H9 (cell line): Measurements from ENCODE around the gene LRG1. TPM values are rescaled to one million over a fixed set of nuclear protein-coding genes. Genes with fewer than 3 reads are reported as not detected.

Experiments used
- DNase-seq: peaks from one replicate; pipeline ENCODE4 v3.0.0-alpha.2; 2017
- H2AFZ ChIP-seq: one replicate; pipeline ENCODE4 v1.6.1; 2013; ENCODE audit warnings: mild to moderate bottlenecking, low read length, control low read depth, moderate library complexity
- H2AK5ac ChIP-seq: 2 replicates; pipeline ENCODE4 v1.6.1; 2013; ENCODE audit warnings: low read length, control low read depth, mixed read lengths; ENCODE audit not compliant: insufficient read length
- H2BK120ac ChIP-seq: one replicate; pipeline ENCODE4 v1.6.1; 2013; ENCODE audit warnings: low read depth, mild to moderate bottlenecking, low read length, control low read depth, inconsistent platforms; ENCODE audit not compliant: poor library complexity, severe bottlenecking
- H2BK12ac ChIP-seq: 2 replicates; pipeline ENCODE4 v1.6.1; 2013; ENCODE audit warnings: low read length, control low read depth, mixed read lengths, low read depth; ENCODE audit not compliant: insufficient read length
- H2BK15ac ChIP-seq: 2 replicates; pipeline ENCODE4 v1.6.1; 2013; ENCODE audit warnings: low read depth, low read length, control low read depth
- H2BK20ac ChIP-seq: one replicate; pipeline ENCODE4 v1.6.1; 2013; ENCODE audit warnings: low read depth, mild to moderate bottlenecking, low read length, control low read depth, inconsistent platforms; ENCODE audit not compliant: poor library complexity, severe bottlenecking
- H2BK5ac ChIP-seq: 2 replicates; pipeline ENCODE4 v1.6.1; 2013; ENCODE audit warnings: low read length, control low read depth, mixed read lengths; ENCODE audit not compliant: insufficient read length
- H3K14ac ChIP-seq: 2 replicates; pipeline ENCODE4 v1.6.1; 2013; ENCODE audit warnings: low read length, control low read depth; ENCODE audit not compliant: insufficient read depth
- H3K18ac ChIP-seq: 2 replicates; pipeline ENCODE4 v1.6.1; 2013; ENCODE audit warnings: low read depth, mild to moderate bottlenecking, mixed read lengths, low read length, control low read depth; ENCODE audit not compliant: insufficient read length
- H3K23ac ChIP-seq: 2 replicates; pipeline ENCODE4 v1.6.1; 2013; ENCODE audit warnings: low read length, control low read depth, mixed read lengths, low read depth; ENCODE audit not compliant: insufficient read length
- H3K23me2 ChIP-seq: 2 replicates; pipeline ENCODE4 v1.6.1; 2013; ENCODE audit warnings: low read depth, mild to moderate bottlenecking, mixed read lengths, low read length, control low read depth; ENCODE audit not compliant: insufficient read length, poor library complexity, severe bottlenecking
- H3K27ac ChIP-seq: 2 replicates; pipeline ENCODE4 v1.5.1; 2013; ENCODE audit warnings: low read length, control low read depth, mixed read lengths, low read depth; ENCODE audit not compliant: insufficient read length
- H3K27me3 ChIP-seq: 2 replicates; pipeline ENCODE4 v1.6.1; 2013; ENCODE audit warnings: low read length, control low read depth, inconsistent platforms; ENCODE audit not compliant: insufficient read depth
- H3K4ac ChIP-seq: 2 replicates; pipeline ENCODE4 v1.6.1; 2013; ENCODE audit warnings: low read depth, mild to moderate bottlenecking, control low read depth, inconsistent platforms, low read length, moderate library complexity
- H3K4me1 ChIP-seq: 2 replicates; pipeline ENCODE4 v1.6.1; 2013; ENCODE audit warnings: low read length, control low read depth, inconsistent platforms; ENCODE audit not compliant: insufficient read depth
- H3K4me2 ChIP-seq: 2 replicates; pipeline ENCODE4 v1.6.1; 2013; ENCODE audit warnings: low read length, control low read depth, mixed read lengths; ENCODE audit not compliant: insufficient read length, insufficient read depth
- H3K56ac ChIP-seq: 2 replicates; pipeline ENCODE4 v1.6.1; 2013; ENCODE audit warnings: low read depth, mild to moderate bottlenecking, mixed read lengths, low read length, control low read depth; ENCODE audit not compliant: insufficient read length
- H3K79me1 ChIP-seq: 2 replicates; pipeline ENCODE4 v1.6.1; 2013; ENCODE audit warnings: low read depth, mild to moderate bottlenecking, moderate library complexity, low read length, control low read depth, inconsistent platforms; ENCODE audit not compliant: insufficient read depth, poor library complexity, severe bottlenecking
- H3K79me2 ChIP-seq: 2 replicates; pipeline ENCODE4 v1.6.1; 2013; ENCODE audit warnings: low read length, control low read depth, inconsistent platforms; ENCODE audit not compliant: insufficient read depth
- H3K9ac ChIP-seq: 2 replicates; pipeline ENCODE4 v1.6.1; 2013; ENCODE audit warnings: low read length, control low read depth, mixed read lengths; ENCODE audit not compliant: insufficient read length; ENCODE audit errors: extremely low read depth
- H3K9me3 ChIP-seq: one replicate; pipeline ENCODE4 v1.6.1; 2013; ENCODE audit warnings: low read depth, low read length, inconsistent platforms; ENCODE audit not compliant: control insufficient read depth
- H3T11ph ChIP-seq: one replicate; pipeline ENCODE4 v1.6.1; 2013; ENCODE audit warnings: mild to moderate bottlenecking, low read length, control low read depth, inconsistent platforms
- H4K20me1 ChIP-seq: one replicate; pipeline ENCODE4 v1.6.1; 2013; ENCODE audit not compliant: control insufficient read depth, insufficient read length, insufficient read depth
- H4K5ac ChIP-seq: 2 replicates; pipeline ENCODE4 v1.6.1; 2013; ENCODE audit warnings: low read depth, mild to moderate bottlenecking, mixed read lengths, low read length, control low read depth; ENCODE audit not compliant: insufficient read length
- H4K8ac ChIP-seq: replicated peaks from 2 replicates; pipeline ENCODE4 v1.6.1; 2013; ENCODE audit warnings: low read length, control low read depth, mixed read lengths, low read depth; ENCODE audit not compliant: insufficient read length
- H4K91ac ChIP-seq: 2 replicates; pipeline ENCODE4 v1.6.1; 2013; ENCODE audit warnings: low read depth, mild to moderate bottlenecking, moderate library complexity, mixed read lengths, low read length, control low read depth; ENCODE audit not compliant: insufficient read length
- H3K27ac Mint-ChIP-seq, 3 experiments: 2 replicates in 2 of 3; 3 replicates in 1 of 3; pipeline ENCODE4 v1.8.0; 2020 to 2021; ENCODE audit warnings: mixed read lengths in 3 of 3, mild to moderate bottlenecking in 1 of 3, moderate library complexity in 1 of 3
- H3K27me3 Mint-ChIP-seq: 2 replicates; pipeline ENCODE4 v1.8.0; 2021; ENCODE audit warnings: low read depth, mild to moderate bottlenecking, moderate library complexity, mixed read lengths
- H3K36me3 Mint-ChIP-seq, 3 experiments: 2 replicates in 2 of 3; 3 replicates in 1 of 3; pipeline ENCODE4 v1.8.0; 2020 to 2021; ENCODE audit warnings: low read depth in 3 of 3, mixed read lengths in 3 of 3; ENCODE audit not compliant: insufficient read depth in 1 of 3
- H3K4me1 Mint-ChIP-seq, 2 experiments: 2 replicates each; pipeline ENCODE4 v1.8.0; 2020; ENCODE audit warnings: mixed read lengths in 2 of 2
- H3K4me3 Mint-ChIP-seq, 2 experiments: 2 replicates in 1 of 2; 3 replicates in 1 of 2; pipeline ENCODE4 v1.8.0; 2020 to 2021; ENCODE audit warnings: mild to moderate bottlenecking in 2 of 2, mixed read lengths in 2 of 2, moderate library complexity in 1 of 2
- H3K9me3 Mint-ChIP-seq, 2 experiments: 2 replicates in 1 of 2; 3 replicates in 1 of 2; pipeline ENCODE4 v1.8.0; 2020; ENCODE audit warnings: mild to moderate bottlenecking in 2 of 2, mixed read lengths in 2 of 2, moderate library complexity in 1 of 2
- WGBS: extraction: QIAGEN DNeasy Blood & Tissue Kit; methylation state at CpG from one replicate; pipeline ENCODE4 v1.1.7; 2013; ENCODE audit warnings: missing lambda C conversion rate, low lambda C conversion rate, mixed read lengths; ENCODE audit not compliant: insufficient read length; ENCODE audit errors: extremely low coverage; 5-methylcytosine and 5-hydroxymethylcytosine counted together
- total RNA-seq: library from RNA; stranded (reverse); gene quantifications from 2 replicates; pipeline ENCODE4 v1.2.1, GENCODE V29; 2021
- TF ChIP-seq, protein P1 (sequence below): fragments of 200-600 bp; sonication (generic); conservative IDR thresholded peaks from 3 replicates; pipeline ENCODE4 v1.8.0; 2021; ENCODE audit warnings: antibody characterized with exemption, mild to moderate bottlenecking

LRG1 gene
- total RNA-seq, 1 experiment from 2014 or later = 0.24 TPM

- TF ChIP-seq, protein P1, sequence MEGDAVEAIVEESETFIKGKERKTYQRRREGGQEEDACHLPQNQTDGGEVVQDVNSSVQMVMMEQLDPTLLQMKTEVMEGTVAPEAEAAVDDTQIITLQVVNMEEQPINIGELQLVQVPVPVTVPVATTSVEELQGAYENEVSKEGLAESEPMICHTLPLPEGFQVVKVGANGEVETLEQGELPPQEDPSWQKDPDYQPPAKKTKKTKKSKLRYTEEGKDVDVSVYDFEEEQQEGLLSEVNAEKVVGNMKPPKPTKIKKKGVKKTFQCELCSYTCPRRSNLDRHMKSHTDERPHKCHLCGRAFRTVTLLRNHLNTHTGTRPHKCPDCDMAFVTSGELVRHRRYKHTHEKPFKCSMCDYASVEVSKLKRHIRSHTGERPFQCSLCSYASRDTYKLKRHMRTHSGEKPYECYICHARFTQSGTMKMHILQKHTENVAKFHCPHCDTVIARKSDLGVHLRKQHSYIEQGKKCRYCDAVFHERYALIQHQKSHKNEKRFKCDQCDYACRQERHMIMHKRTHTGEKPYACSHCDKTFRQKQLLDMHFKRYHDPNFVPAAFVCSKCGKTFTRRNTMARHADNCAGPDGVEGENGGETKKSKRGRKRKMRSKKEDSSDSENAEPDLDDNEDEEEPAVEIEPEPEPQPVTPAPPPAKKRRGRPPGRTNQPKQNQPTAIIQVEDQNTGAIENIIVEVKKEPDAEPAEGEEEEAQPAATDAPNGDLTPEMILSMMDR = no peak
- no peak for DNase-seq
- no peak within 1 kb of the TSS for H3K4me3 Mint-ChIP-seq
- no CpG with 5 or more reads among the region's 13 CpGs for WGBS
- Histone ChIP-seq H3K9me3 (no peaks in the 10 kb centered on the region), H2AFZ (no peak within 1 kb of the TSS), H3K27ac (no peak within 1 kb of the TSS), H3K4me1 (no peaks in the 10 kb centered on the region; the same call in 1 of the 2 replicates), H2AK5ac (no peak within 1 kb of the TSS), H3K14ac (no peak within 1 kb of the TSS), H3T11ph (no peak within 1 kb of the TSS), H4K5ac (no peak within 1 kb of the TSS), H3K4me2 (no peak within 1 kb of the TSS), H3K23me2 (no peaks in the 10 kb centered on the region), H2BK15ac (no peak within 1 kb of the TSS), H4K8ac (no peak within 1 kb of the TSS), H2BK120ac (no peak within 1 kb of the TSS), H3K79me1 (no peaks in the 10 kb centered on the region), H2BK5ac (no peak within 1 kb of the TSS), H4K91ac (no peak within 1 kb of the TSS), H3K18ac (no peak within 1 kb of the TSS), H2BK20ac (no peak within 1 kb of the TSS), H3K4ac (no peak within 1 kb of the TSS), H3K27me3 (no peaks in the 10 kb centered on the region), H3K79me2 (no peaks in the 10 kb centered on the region), H2BK12ac (no peak within 1 kb of the TSS), H3K9ac (no peak within 1 kb of the TSS), H3K56ac (no peak within 1 kb of the TSS), H4K20me1 (peaks cover 6% of the 10 kb centered on the region), H3K23ac (no peak within 1 kb of the TSS)
- H3K4me1 Mint-ChIP-seq = peaks cover 9 to 18% of the 10 kb centered on the region in 2 experiments
- H3K27me3 Mint-ChIP-seq = peaks cover 2% of the 10 kb centered on the region; the same call in 1 of the 2 replicates
- H3K36me3 Mint-ChIP-seq = peaks cover 10 to 16% (median 11%) of the 10 kb centered on the region in 3 experiments
- peak within 1 kb of the TSS in 1 of 3 experiments; percentile 52; a peak in 2 of 7 replicates for H3K27ac Mint-ChIP-seq
- H3K9me3 Mint-ChIP-seq = no peaks in the 10 kb centered on the region
Measured at GRCh38 chr19:4559569-4559968, 19.7 kb upstream of the LRG1 start, which contains the start of gene SEMA6B. SEMA6B (minus strand) TSS chr19:4559684; CDS start chr19:4558457, 1,227 bp downstream.
